HG03097 (cell line): ENCODE results near the gene TUBB.

Experiments used
- ATAC-seq: cut with Tn5 transposase; IDR thresholded peaks from one replicate; pipeline ENCODE4 v1.9.1; 2021; ENCODE audit not compliant: unreplicated experiment, low FRiP score

Gene TUBB

GRCh38 chr6:30686908-30687658 lies 33.1 kb upstream of the TUBB start:
- peak; percentile 49 for ATAC-seq

GRCh38 chr6:30687659-30688431 lies 32.3 kb upstream of the TUBB start:
- ATAC-seq: no peak

- no peak for ATAC-seq
Observed at GRCh38 chr6:30688569-30688968, 31.6 kb upstream of the TUBB start.

GRCh38 chr6:30689022-30689865 lies 30.9 kb upstream of the TUBB start:
- ATAC-seq: no peak

- ATAC-seq: no peak
Observed at GRCh38 chr6:30689985-30690384, 30.2 kb upstream of the TUBB start.

GRCh38 chr6:30690403-30691207 lies 29.5 kb upstream of the TUBB start, which contains the start of gene NRM:
TSS of gene NRM (minus strand) at chr6:30690984. CDS start at chr6:30690974, 10 bp downstream.
- ATAC-seq: no peak

- no peak for ATAC-seq
Observed at GRCh38 chr6:30691208-30691847, 28.8 kb upstream of the TUBB start.

GRCh38 chr6:30696432-30696831 lies 23.7 kb upstream of the TUBB start:
- ATAC-seq: no peak

GRCh38 chr6:30700340-30700739 lies 19.8 kb upstream of the TUBB start:
- no peak for ATAC-seq

- ATAC-seq: no peak
Observed at GRCh38 chr6:30703011-30703410, 17.1 kb upstream of the TUBB start.

GRCh38 chr6:30703821-30704220 lies 16.3 kb upstream of the TUBB start:
- no peak for ATAC-seq

GRCh38 chr6:30705620-30706019 lies 14.5 kb upstream of the TUBB start:
- no peak for ATAC-seq

GRCh38 chr6:30707281-30707850 lies 12.8 kb upstream of the TUBB start:
- ATAC-seq: no peak

- ATAC-seq: no peak
Observed at GRCh38 chr6:30709101-30709868, 10.9 kb upstream of the TUBB start.

GRCh38 chr6:30711758-30712380 lies 8.3 kb upstream of the TUBB start:
- no peak for ATAC-seq

- ATAC-seq: no peak
Observed at GRCh38 chr6:30712441-30712945, 7.7 kb upstream of the TUBB start.

GRCh38 chr6:30714263-30714662 lies 5.9 kb upstream of the TUBB start:
- no peak for ATAC-seq

GRCh38 chr6:30716879-30717128 lies 3.3 kb upstream of the TUBB start:
- no peak for ATAC-seq
